HepG2 (cell line): ENCODE results near the gene PLK3. TPM values are rescaled to one million over a fixed set of nuclear protein-coding genes. Genes with fewer than 3 reads are reported as not detected.

Experiments
- AGO2 ChIP-seq: fragments of 200-400 bp; formaldehyde crosslinking; optimal IDR thresholded peaks from 2 replicates; pipeline ENCODE3; 2017; ENCODE audit warnings: mild to moderate bottlenecking, low read depth, low read length, moderate library complexity
- FOXJ3 ChIP-seq: sonication (generic); formaldehyde crosslinking; IDR thresholded peaks from 2 replicates; pipeline ENCODE4 v1.4.0; 2020; ENCODE audit warnings: missing genetic modification reagents, mild to moderate bottlenecking, borderline replicate concordance
- GATA4 ChIP-seq: sonication (generic); IDR thresholded peaks from 2 replicates; pipeline ENCODE4 v1.6.1; 2016; ENCODE audit warnings: antibody characterized with exemption, low read depth, borderline replicate concordance
- KLF15 ChIP-seq: sonication (generic); formaldehyde crosslinking; IDR thresholded peaks from 2 replicates; pipeline ENCODE4 v1.8.1; 2023; ENCODE audit warnings: borderline replicate concordance, mild to moderate bottlenecking, inconsistent platforms, missing genetic modification reagents, mixed read lengths
- MAZ ChIP-seq, 2 experiments: sonication (generic) in 1 of 2; formaldehyde crosslinking in 1 of 2; IDR thresholded peaks; 2 replicates each; pipeline versions ENCODE4 v1.5.0 to v1.6.1; 2012 to 2020; ENCODE audit warnings: low read depth in 2 of 2, mild to moderate bottlenecking in 2 of 2, borderline replicate concordance in 1 of 2, improper control_type of control experiment in 1 of 2, low read length in 1 of 2, missing genetic modification reagents in 1 of 2, moderate library complexity in 1 of 2
- MTA1 ChIP-seq: sonication (generic); formaldehyde crosslinking; IDR thresholded peaks from 2 replicates; pipeline ENCODE4 v1.4.0; 2020; ENCODE audit warnings: missing genetic modification reagents, mild to moderate bottlenecking, borderline replicate concordance
- NFYB ChIP-seq: sonication (generic); formaldehyde crosslinking; IDR thresholded peaks from 2 replicates; pipeline ENCODE4 v1.4.0; 2020; ENCODE audit warnings: missing genetic modification reagents
- PAWR ChIP-seq: sonication (generic); formaldehyde crosslinking; IDR thresholded peaks from 2 replicates; pipeline ENCODE4 v1.4.0; 2020; ENCODE audit warnings: missing genetic modification reagents, mild to moderate bottlenecking, borderline replicate concordance
- RCOR2 ChIP-seq: IDR thresholded peaks from 2 replicates; pipeline ENCODE4 v1.6.1; 2016; ENCODE audit warnings: missing biosample characterization, missing genetic modification reagents
- SALL1 ChIP-seq: sonication (generic); formaldehyde crosslinking; IDR thresholded peaks from 2 replicates; pipeline ENCODE4 v1.8.0; 2022; ENCODE audit warnings: mild to moderate bottlenecking, missing genetic modification reagents
- SIX1 ChIP-seq: sonication (generic); formaldehyde crosslinking; IDR thresholded peaks from 2 replicates; pipeline ENCODE4 v1.4.0; 2020; ENCODE audit warnings: missing genetic modification reagents, borderline replicate concordance
- SMAD3 ChIP-seq: sonication (generic); formaldehyde crosslinking; IDR thresholded peaks from 2 replicates; pipeline ENCODE4 v1.4.0; 2020; ENCODE audit warnings: missing genetic modification reagents
- TBX2 ChIP-seq: sonication (generic); formaldehyde crosslinking; IDR thresholded peaks from 2 replicates; pipeline ENCODE4 v1.5.0; 2020; ENCODE audit warnings: missing genetic modification reagents, mild to moderate bottlenecking, borderline replicate concordance
- TP53 ChIP-seq: sonication (generic); formaldehyde crosslinking; conservative IDR thresholded peaks from 2 replicates; pipeline ENCODE4 v1.4.0; 2020; ENCODE audit warnings: missing genetic modification reagents
- ZFYVE20 ChIP-seq: sonication (generic); formaldehyde crosslinking; IDR thresholded peaks from 2 replicates; pipeline ENCODE4 v1.8.0; 2023; ENCODE audit warnings: low read depth, mild to moderate bottlenecking, moderate library complexity, missing genetic modification reagents, borderline replicate concordance
- ZIK1 ChIP-seq: sonication (generic); formaldehyde crosslinking; IDR thresholded peaks from 2 replicates; pipeline ENCODE4 v1.5.0; 2020; ENCODE audit warnings: mild to moderate bottlenecking, low read depth, missing genetic modification reagents, borderline replicate concordance
- ZNF510 ChIP-seq: sonication (generic); formaldehyde crosslinking; IDR thresholded peaks from 2 replicates; pipeline ENCODE4 v1.4.0; 2020; ENCODE audit warnings: low read depth, mild to moderate bottlenecking, missing genetic modification reagents
- ZNF543 ChIP-seq: sonication (generic); formaldehyde crosslinking; IDR thresholded peaks from 2 replicates; pipeline ENCODE4 v1.4.0; 2020; ENCODE audit warnings: mild to moderate bottlenecking, missing genetic modification reagents
- ZNF619 ChIP-seq: sonication (generic); formaldehyde crosslinking; IDR thresholded peaks from 2 replicates; pipeline ENCODE4 v1.4.0; 2020; ENCODE audit warnings: mild to moderate bottlenecking, missing genetic modification reagents
- ZNF672 ChIP-seq: sonication (generic); formaldehyde crosslinking; IDR thresholded peaks from 2 replicates; pipeline ENCODE4 v1.8.1; 2022; ENCODE audit warnings: missing genetic modification reagents
- ZNF761 ChIP-seq: sonication (generic); formaldehyde crosslinking; conservative IDR thresholded peaks from 2 replicates; pipeline ENCODE4 v1.4.0; 2020; ENCODE audit warnings: mild to moderate bottlenecking, missing genetic modification reagents
- ZNF839 ChIP-seq: sonication (generic); formaldehyde crosslinking; IDR thresholded peaks from 2 replicates; pipeline ENCODE4 v1.4.0; 2020; ENCODE audit warnings: missing genetic modification reagents, mild to moderate bottlenecking, borderline replicate concordance
- polyA plus RNA-seq, 8 experiments: library from polyadenylated mRNA; depleted of rRNA in 3 of 8; stranded (reverse) in 7 of 8; unstranded in 1 of 8; fragments of >200 nt; fragmentation: Illumina TruSeq in 4 of 8; extraction: Trizol in 4 of 8; gene quantifications; 2 replicates each; pipeline versions ENCODE4 v1.2.1 to v1.2.3, GENCODE V29; 2011 to 2016; ENCODE audit warnings: low read depth in 4 of 8, missing spikeins in 1 of 8, mixed read lengths in 1 of 8; ENCODE audit not compliant: insufficient read depth in 1 of 8
- total RNA-seq, 5 experiments: library from RNA; depleted of rRNA; stranded (reverse); fragments of >200 nt; fragmentation: Illumina TruSeq; extraction: Trizol; gene quantifications; 2 replicates each; pipeline ENCODE4 v1.2.3, GENCODE V29; 2016; ENCODE audit warnings: low read depth in 1 of 5
- TF ChIP-seq, protein P1 (sequence below): sonication (generic); formaldehyde crosslinking; conservative IDR thresholded peaks from 2 replicates; pipeline ENCODE4 v1.4.0; 2020; ENCODE audit warnings: mild to moderate bottlenecking, missing genetic modification reagents, moderate library complexity
- TF ChIP-seq, protein P2 (sequence below): sonication (generic); formaldehyde crosslinking; IDR thresholded peaks from 2 replicates; pipeline ENCODE4 v1.8.0; 2022; ENCODE audit warnings: mild to moderate bottlenecking, missing genetic modification reagents; ENCODE audit not compliant: insufficient replicate concordance

The PLK3 gene
- total and polyA plus RNA-seq, 2 of the 13 experiments (the other 11 are each of a cell fraction or from before 2014, with no cell fraction given): 9.8 to 16.9 TPM

DNA sequence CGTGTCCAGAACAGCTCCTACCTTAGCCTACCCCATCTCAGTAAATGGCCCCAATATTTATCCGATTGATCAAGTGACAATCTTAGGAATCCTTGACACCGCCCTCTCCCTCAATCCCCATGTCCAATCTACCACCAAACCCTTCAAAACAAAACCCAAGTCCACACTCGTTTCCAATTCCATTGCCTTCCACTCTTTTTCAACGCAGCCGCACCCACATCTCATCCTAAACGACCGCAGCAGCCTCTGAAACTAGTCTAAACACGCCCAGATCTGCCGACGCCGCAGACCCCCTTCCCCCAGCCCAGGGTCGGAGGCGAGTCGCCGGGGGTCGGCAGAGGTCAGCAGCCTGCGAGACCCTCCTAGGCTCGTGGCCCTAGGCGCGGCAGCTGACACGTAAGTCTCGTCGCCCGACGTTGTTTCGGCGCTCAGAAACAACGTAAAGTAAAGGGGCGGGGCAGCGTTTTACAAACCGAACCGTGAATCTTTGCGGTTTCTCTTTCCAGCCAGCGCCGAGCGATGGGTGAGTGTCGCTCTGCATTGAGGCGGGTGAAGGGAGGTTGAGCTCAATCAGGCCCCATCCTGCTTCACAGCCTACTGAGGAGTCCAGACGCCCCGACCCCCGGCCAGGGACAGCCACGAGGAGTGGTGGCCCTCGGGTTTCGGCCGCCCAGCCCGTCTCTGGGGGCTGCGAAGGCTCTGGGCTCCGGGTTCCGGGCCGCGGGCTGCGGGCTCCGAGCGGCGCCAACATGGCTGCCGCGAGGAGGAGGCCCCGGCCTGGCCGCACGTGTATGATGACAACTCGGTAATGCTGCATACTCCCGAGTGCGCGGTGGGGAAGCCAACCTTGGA lies 24.9 kb upstream of the PLK3 start, which contains the start of gene RPS8 (continued):
- TF ChIP-seq, protein P1, sequence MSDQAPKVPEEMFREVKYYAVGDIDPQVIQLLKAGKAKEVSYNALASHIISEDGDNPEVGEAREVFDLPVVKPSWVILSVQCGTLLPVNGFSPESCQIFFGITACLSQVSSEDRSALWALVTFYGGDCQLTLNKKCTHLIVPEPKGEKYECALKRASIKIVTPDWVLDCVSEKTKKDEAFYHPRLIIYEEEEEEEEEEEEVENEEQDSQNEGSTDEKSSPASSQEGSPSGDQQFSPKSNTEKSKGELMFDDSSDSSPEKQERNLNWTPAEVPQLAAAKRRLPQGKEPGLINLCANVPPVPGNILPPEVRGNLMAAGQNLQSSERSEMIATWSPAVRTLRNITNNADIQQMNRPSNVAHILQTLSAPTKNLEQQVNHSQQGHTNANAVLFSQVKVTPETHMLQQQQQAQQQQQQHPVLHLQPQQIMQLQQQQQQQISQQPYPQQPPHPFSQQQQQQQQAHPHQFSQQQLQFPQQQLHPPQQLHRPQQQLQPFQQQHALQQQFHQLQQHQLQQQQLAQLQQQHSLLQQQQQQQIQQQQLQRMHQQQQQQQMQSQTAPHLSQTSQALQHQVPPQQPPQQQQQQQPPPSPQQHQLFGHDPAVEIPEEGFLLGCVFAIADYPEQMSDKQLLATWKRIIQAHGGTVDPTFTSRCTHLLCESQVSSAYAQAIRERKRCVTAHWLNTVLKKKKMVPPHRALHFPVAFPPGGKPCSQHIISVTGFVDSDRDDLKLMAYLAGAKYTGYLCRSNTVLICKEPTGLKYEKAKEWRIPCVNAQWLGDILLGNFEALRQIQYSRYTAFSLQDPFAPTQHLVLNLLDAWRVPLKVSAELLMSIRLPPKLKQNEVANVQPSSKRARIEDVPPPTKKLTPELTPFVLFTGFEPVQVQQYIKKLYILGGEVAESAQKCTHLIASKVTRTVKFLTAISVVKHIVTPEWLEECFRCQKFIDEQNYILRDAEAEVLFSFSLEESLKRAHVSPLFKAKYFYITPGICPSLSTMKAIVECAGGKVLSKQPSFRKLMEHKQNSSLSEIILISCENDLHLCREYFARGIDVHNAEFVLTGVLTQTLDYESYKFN (CRISPR knock-in tag): no peak
- TF ChIP-seq SMAD3 (CRISPR knock-in tag): 0 out of 2 replicates have a peak, but pooled peaks have one; percentile 40
- TF ChIP-seq ZNF761 (CRISPR knock-in tag): 0 out of 2 replicates have a peak, but pooled peaks have one; percentile 55
- TF ChIP-seq SALL1 (CRISPR knock-in tag): peak; percentile 76
- no peak for TF ChIP-seq RCOR2
- TF ChIP-seq ZNF672 (CRISPR knock-in tag): no peak
- TF ChIP-seq GATA4: peak; percentile 89
- peak; percentile 95 for TF ChIP-seq ZNF543 (CRISPR knock-in tag)
- 0 out of 2 replicates have a peak, but pooled peaks have one; percentile 83 for TF ChIP-seq TP53 (CRISPR knock-in tag)
- TF ChIP-seq PAWR (CRISPR knock-in tag): peak; percentile 60; the same call in 1 of the 2 replicates
- TF ChIP-seq ZIK1 (CRISPR knock-in tag): no peak
- peak; percentile 66 for TF ChIP-seq ZNF619 (CRISPR knock-in tag)
- TF ChIP-seq TBX2 (CRISPR knock-in tag): peak; percentile 85
- TF ChIP-seq MAZ (IDR thresholded peaks at IDR 0.05; ENCODE audit: borderline replicate concordance, low read depth, low read length): peak; percentile 69
- peak; percentile 83 for TF ChIP-seq MAZ (CRISPR knock-in tag; IDR thresholded peaks at IDR 0.05; ENCODE audit: low read depth)
- peak; percentile 44; the same call in 1 of the 2 replicates for TF ChIP-seq KLF15 (CRISPR knock-in tag)
- no peak for TF ChIP-seq ZNF839 (CRISPR knock-in tag)
- TF ChIP-seq MTA1 (CRISPR knock-in tag): 0 out of 2 replicates have a peak, but pooled peaks have one; percentile 46
- no peak for TF ChIP-seq ZFYVE20 (CRISPR knock-in tag)
- peak; percentile 99 for TF ChIP-seq AGO2
- TF ChIP-seq, protein P2, sequence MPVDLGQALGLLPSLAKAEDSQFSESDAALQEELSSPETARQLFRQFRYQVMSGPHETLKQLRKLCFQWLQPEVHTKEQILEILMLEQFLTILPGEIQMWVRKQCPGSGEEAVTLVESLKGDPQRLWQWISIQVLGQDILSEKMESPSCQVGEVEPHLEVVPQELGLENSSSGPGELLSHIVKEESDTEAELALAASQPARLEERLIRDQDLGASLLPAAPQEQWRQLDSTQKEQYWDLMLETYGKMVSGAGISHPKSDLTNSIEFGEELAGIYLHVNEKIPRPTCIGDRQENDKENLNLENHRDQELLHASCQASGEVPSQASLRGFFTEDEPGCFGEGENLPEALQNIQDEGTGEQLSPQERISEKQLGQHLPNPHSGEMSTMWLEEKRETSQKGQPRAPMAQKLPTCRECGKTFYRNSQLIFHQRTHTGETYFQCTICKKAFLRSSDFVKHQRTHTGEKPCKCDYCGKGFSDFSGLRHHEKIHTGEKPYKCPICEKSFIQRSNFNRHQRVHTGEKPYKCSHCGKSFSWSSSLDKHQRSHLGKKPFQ: no peak
- TF ChIP-seq FOXJ3 (CRISPR knock-in tag): peak; percentile 83
- no peak; the same call in 1 of the 2 replicates for TF ChIP-seq ZNF510
- no peak for TF ChIP-seq SIX1
- TF ChIP-seq NFYB: peak; percentile 27; the same call in 1 of the 2 replicates
